NCI-H2081 treated with DMSO at 0.1 percent for 48 hours (cell line): ENCODE measurements around the gene CC2D1A.

Experiments used
- DNase-seq: peaks from one replicate; lab custom pipeline; 2025; lab: John Stamatoyannopoulos, UW

The CC2D1A gene

GRCh38 chr19:13937479-13938300 is 31.7 kb downstream of the CC2D1A start:
- no peak for DNase-seq

DNA sequence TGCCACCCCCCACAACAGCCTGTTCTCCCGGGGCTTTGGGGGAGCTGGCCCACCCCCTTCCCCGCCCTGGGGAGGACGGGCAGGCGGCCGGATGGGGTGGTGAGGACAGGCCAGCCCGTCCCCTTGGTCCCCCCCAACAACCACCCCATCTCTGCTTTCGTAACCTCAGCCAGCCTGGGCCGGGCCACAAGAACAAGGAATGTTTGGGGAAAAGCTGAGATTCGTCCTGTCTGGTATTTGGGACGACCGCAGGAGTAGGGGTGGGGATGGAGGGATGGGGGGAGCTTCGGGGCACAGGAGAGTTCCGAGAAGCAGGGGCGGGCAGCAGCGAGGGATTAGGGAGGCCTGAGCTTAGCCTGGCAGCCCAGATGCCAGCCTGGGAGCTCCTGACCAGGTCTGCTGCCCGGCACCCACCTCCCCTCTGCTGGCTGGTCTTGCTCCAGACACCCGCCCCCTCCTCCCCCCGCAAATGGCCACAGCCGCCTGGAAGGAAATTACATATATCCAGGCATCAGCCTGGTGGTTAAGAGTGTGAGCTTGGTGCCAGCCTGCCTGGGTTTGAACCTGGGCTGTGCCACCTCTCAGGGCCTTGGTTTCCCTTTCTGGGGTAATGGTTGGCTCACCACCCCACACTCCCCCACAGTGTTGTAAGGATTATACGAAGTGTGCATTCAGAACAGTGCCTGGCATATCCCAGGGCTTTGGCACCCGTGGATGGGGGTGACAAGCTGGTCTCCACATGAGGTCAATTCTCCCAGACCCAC is 32.5 kb downstream of the CC2D1A start, which contains the start of gene PODNL1:
PODNL1 (minus strand) TSS at position 117 of the 764 bp plus-strand sequence. CDS start 236 bp downstream, outside the sequence.
- DNase-seq = no peak

DNA sequence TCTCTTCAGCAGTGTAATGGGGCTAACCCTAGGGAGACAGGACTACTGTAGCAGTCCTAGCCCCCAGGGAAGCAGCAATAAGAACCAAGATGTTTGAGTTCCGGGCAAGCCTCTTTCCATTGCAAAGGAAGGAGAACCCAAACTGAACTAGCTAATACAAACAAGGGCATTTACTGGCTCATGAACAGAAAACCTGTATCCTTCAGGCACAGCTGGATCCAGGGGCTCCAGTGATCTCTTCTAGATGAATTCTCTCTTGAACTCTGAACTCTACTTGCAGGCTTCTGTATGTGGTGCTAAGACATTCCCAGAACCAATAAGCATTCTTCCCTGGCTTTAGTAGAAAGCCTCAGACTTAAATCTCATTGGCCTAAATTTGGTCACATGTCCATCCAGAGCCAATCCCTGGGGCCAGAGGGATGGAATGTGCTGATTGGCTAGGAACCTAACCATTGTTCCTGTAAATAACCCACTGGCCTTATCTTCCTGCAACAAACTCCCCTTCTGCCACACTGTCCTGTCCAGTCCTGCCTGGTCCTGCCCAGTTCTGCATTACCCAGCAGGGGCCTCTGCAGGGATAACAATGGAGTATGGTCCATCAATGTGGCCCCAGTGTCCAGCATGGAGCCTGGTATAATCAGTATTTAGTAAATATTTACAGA is 36.2 kb downstream of the CC2D1A start:
- no peak for DNase-seq

GRCh38 chr19:13946414-13946813 is 40.4 kb downstream of the CC2D1A start:
- DNase-seq = no peak

- no peak for DNase-seq
These were observed 45.0 kb downstream of the CC2D1A start for GRCh38 chr19:13951043-13951442.

DNA sequence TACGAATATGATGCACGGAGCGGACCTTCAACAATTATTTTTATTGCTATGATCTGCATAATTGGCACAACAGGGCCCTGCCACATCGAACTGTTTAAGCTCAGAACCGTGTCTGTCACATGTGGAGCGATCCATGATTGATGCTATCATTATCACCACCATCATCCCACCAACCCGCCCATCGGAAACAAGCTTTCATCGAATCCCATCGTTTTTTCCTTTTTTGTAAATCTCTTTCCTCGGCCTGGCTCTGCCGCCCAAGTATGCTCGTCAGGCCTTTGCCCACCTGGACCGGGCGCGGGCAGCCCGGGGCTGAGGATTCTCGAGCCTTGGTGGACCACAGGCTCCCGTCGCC is 45.8 kb downstream of the CC2D1A start:
- DNase-seq = no peak

DNA sequence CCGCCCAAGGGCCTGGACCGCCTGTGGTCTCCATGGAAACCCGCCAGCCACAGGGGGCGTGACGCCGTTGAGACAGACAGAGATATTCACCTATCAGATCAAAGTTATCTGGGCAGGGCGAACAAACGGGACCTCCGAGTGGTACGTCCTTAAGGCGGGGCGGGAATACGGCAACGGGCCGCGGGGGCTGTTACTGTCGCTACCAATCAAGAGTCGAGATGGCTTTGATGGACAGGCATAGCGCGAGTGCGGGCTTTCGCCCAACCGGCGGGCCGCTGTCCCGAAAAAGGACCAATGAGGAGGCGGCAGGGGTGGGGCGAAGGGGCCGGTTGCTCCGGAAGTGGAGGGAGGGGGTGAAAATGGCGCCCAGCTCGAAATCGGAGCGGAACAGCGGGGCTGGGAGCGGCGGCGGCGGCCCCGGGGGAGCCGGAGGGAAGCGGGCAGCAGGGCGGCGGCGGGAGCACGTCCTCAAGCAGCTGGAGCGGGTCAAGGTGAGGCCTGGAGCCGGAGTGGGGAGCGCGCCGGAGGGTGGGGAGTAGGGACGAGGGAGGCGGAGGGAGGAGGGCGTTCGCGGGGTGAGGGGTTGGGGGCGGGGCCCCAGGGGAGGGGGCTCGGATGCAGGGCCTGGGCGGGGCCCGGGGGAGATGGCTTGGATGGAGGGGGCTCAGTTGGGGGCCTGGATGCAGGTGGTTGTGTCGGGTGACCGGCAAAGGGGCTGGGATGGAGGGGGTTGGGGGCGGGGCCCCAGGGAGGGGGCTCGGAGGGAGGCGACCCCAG is 46.3 kb downstream of the CC2D1A start, which contains the start of gene DCAF15:
DCAF15 (plus strand) TSS at position 356 of the 777 bp plus-strand sequence; CDS start at position 360, 4 bp downstream.
- DNase-seq = peak; percentile 95

- DNase-seq = no peak
These were observed 47.0 kb downstream of the CC2D1A start for GRCh38 chr19:13952931-13953531.

DNA sequence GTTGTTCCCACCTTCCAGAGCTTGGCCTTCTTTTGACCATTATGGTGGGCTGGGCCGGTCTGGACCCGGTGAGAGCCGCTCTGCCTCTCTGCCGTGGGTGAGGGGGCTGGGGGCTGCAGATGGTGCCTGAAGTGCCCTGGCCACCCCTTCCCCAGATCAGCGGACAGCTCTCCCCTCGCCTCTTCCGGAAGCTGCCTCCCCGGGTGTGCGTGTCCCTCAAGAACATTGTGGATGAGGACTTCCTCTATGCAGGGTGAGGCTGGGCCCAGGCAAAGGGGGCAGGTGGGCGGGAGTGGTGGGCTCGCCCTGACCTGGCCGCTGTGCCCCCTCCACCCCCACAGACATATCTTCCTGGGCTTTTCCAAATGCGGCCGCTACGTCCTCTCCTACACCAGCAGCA is 48.2 kb downstream of the CC2D1A start:
- no peak for DNase-seq

- DNase-seq = no peak
These were observed 49.8 kb downstream of the CC2D1A start for GRCh38 chr19:13955662-13956364.

DNA sequence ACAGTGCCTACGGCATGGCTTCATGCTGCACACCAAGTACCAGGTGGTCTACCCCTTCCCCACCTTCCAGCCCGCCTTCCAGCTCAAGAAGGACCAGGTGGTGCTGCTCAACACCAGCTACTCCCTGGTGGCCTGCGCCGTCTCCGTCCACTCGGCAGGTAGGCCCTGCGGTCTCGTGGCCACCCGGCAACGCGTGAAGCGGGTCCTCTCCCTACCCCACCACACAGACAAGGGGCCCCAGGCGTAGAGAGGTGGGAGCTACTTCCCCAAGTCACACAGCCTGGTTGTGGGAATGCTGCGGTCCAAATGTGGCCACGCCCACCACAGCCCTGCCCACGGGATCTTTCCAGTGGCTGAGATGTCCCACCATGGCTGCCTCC is 50.4 kb downstream of the CC2D1A start:
- no peak for DNase-seq

- DNase-seq = no peak
These were observed 51.0 kb downstream of the CC2D1A start for GRCh38 chr19:13957051-13957450.

DNA sequence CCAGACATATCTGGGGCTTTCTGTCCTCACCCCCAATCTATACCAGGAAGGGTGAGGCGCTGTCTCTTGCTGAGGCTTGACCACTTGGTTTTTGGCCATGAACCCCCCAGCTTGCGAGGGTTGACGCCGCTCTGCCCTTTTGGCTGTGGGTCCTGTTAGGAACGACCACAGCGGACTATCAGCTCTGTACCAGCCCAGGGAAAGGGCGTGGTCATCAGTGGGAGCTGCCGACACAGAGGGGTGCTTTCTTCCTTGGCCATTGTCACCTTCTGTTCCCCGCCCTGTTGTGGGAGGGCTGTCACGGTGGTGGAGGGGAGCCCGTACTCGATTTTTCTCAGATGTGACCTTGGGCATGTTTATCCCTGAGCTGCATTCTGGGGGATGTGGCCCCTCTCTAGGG is 52.0 kb downstream of the CC2D1A start:
- DNase-seq = no peak

- DNase-seq = no peak
These were observed 53.4 kb downstream of the CC2D1A start for GRCh38 chr19:13959141-13959961.

GRCh38 chr19:13959962-13960862 is 54.2 kb downstream of the CC2D1A start:
- no peak for DNase-seq

- DNase-seq = no peak
These were observed 55.1 kb downstream of the CC2D1A start for GRCh38 chr19:13960863-13961784.

- DNase-seq = no peak
These were observed 56.1 kb downstream of the CC2D1A start for GRCh38 chr19:13961826-13962698.
